IPS DF 6.9 (cell line): ENCODE results near the gene ZDHHC14.
"Not testable (repeated sequence)": the region's sequence is repeated elsewhere in the genome, so short reads cannot be mapped to it uniquely, and the experiment has no call there.

Experiments used
- DNase-seq: peaks from one replicate; pipeline ENCODE4 v3.0.0-alpha.2; 2013; ENCODE audit warnings: low read depth, low spot score
- H3K27ac ChIP-seq: one replicate; pipeline ENCODE4 v1.5.1; 2013; ENCODE audit warnings: low read length, control low read depth
- H3K27me3 ChIP-seq: 2 replicates; pipeline ENCODE4 v1.6.1; 2013; ENCODE audit warnings: mild to moderate bottlenecking, low read length; ENCODE audit not compliant: control insufficient read depth, insufficient read depth
- H3K36me3 ChIP-seq: 2 replicates; pipeline ENCODE4 v1.6.1; 2013; ENCODE audit warnings: low read length; ENCODE audit not compliant: control insufficient read depth, insufficient read depth
- H3K4me1 ChIP-seq: 2 replicates; pipeline ENCODE4 v1.6.1; 2013; ENCODE audit warnings: low read length; ENCODE audit not compliant: control insufficient read depth, insufficient read depth
- H3K4me3 ChIP-seq: 2 replicates; pipeline ENCODE4 v1.5.1; 2013; ENCODE audit warnings: mild to moderate bottlenecking, low read length
- H3K9me3 ChIP-seq: 2 replicates; pipeline ENCODE4 v1.6.1; 2013; ENCODE audit warnings: low read length, inconsistent platforms; ENCODE audit not compliant: control insufficient read depth, insufficient read depth
- WGBS: extraction: QIAGEN DNeasy Blood & Tissue Kit; methylation state at CpG from one replicate; pipeline ENCODE4 v1.1.7; 2013; ENCODE audit warnings: mixed read lengths, missing lambda C conversion rate; ENCODE audit not compliant: insufficient read length, insufficient coverage; 5-methylcytosine and 5-hydroxymethylcytosine counted together

Gene ZDHHC14

GRCh38 chr6:157586476-157587126, 205.6 kb downstream of the ZDHHC14 start:
- Histone ChIP-seq H3K27me3 (no peaks in the 10 kb centered on the region), H3K36me3 (no peaks in the 10 kb centered on the region), H3K27ac (no peak overlapping the region), H3K4me1 (no peaks in the 10 kb centered on the region), H3K9me3 (no peaks in the 10 kb centered on the region; the same call in 1 of the 2 replicates), H3K4me3 (no peak overlapping the region)
- whole genome bisulfite sequencing, result no CpG with 5 or more reads among the region's 8 CpGs
- DNase-seq, result no peak

DNA sequence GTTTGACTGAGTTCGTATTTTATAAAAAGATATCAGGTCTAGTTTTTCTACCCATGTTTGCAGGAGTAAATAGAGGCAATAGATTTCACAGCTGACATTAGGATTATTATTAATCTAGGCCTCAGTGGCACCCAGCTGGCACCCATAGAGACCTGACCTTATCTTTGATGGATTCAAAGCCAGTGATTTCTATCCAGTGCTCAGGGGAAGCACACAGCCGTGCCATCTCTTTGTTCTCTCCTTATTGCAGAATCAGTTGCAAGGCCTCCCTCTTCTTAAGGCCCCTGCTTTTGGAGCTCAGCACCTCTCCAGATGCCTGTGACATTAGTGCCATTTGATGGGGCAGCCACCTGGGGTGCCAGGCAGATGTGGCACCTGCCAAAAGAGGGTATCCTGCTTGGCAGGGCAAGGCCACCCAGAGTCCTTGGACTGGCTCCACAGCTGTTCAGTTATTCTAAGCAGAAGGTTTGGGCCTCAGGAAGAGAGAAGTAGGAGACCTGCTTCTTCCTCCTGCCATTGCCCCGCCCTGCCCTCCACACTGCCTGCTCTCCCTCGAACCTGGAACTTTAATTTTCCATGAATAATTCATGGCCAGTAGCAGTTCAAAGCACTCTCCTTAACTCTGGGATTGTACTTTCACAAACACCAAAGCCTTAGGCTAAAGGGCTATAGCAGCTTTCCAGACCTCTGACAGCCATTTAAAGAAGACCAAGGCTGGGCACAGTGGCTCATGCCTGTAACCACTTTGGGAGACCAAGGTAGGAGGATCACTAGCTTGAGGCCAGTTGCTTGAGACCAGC, 206.3 kb downstream of the ZDHHC14 start:
- WGBS, result no CpG with 5 or more reads among the region's 4 CpGs
- Histone ChIP-seq H3K27ac (no peak overlapping the region), H3K27me3 (no peaks in the 10 kb centered on the region; the same call in 1 of the 2 replicates), H3K4me3 (no peak overlapping the region), H3K4me1 (no peaks in the 10 kb centered on the region), H3K9me3 (no peaks in the 10 kb centered on the region; the same call in 1 of the 2 replicates), H3K36me3 (no peaks in the 10 kb centered on the region)
- no peak for DNase-seq

DNA sequence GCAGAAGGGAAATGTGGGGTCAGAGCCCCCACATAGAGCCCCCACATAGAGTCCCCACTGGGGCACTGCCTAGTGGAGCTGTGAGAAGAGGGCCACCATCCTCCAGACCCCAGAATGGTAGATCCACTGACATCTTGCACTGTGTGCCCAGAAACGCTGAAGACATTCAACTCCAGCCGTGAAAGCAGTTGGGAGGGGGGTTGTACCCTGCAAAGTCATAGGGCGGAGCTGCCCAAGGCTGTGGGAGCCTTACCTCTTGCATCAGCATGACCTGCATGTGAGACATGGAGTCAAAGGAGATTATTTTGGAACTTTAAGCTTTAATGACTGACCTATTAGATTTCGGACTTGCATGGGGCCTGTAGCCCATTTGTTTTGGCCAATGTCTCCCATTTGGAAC, 209.7 kb downstream of the ZDHHC14 start:
- H3K36me3 ChIP-seq, H3K4me3 ChIP-seq, H3K27me3 ChIP-seq, DNase-seq, H3K4me1 ChIP-seq, H3K27ac ChIP-seq, H3K9me3 ChIP-seq: not testable (repeated sequence)
- no CpG with 5 or more reads among the region's 4 CpGs for WGBS

DNA sequence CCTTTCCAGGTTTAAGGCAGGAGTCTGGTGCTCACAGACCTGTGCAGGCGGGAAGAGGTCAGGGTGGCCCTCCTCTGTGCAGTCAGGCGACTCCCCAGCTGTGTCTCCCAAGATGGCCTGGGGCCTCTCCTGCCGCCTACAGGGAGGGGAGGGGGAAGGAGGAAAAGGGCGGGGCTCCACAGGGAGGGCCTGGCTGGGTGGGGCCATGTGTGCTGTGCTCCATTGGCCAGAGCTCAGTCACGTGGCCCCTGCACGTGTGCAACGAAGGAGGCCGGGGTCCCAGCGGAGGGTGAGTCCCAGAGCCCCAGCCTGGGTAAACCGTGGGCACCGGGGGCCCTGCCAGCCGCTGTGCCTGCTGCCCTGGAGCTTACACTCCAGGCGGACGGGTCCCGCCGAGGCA, 211.6 kb downstream of the ZDHHC14 start:
- Histone ChIP-seq H3K4me3 (no peak overlapping the region), H3K36me3 (no peaks in the 10 kb centered on the region), H3K9me3 (no peaks in the 10 kb centered on the region; the same call in 1 of the 2 replicates), H3K27ac (no peak overlapping the region), H3K4me1 (no peaks in the 10 kb centered on the region; the same call in 1 of the 2 replicates), H3K27me3 (no peaks in the 10 kb centered on the region; the same call in 1 of the 2 replicates)
- DNase-seq, result no peak
- no CpG with 5 or more reads among the region's 16 CpGs for WGBS

DNA sequence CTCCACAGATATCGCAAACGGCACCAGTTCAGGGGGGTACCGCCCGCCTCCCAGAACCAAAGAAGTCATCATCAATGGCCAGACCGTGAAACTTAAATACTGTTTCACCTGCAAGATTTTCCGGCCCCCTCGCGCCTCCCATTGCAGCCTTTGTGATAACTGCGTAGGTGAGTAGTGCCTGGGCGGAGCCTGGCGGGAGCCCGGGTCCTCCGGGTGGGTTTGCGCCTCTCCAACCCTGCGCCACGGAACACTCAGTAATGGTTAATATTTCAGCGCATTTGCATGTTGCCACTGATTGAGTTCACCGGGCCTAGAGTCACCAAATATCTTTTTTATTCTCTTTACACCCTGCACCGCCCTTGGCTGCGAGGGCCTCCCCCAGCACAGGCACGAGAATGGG, 212.0 kb downstream of the ZDHHC14 start:
- no CpG with 5 or more reads among the region's 21 CpGs for WGBS
- H3K27ac ChIP-seq, result no peak overlapping the region
- H3K27me3 ChIP-seq, result no peaks in the 10 kb centered on the region; the same call in 1 of the 2 replicates
- DNase-seq, result no peak
- peaks cover 2% of the 10 kb centered on the region; the same call in 1 of the 2 replicates for H3K4me1 ChIP-seq
- H3K9me3 ChIP-seq, result no peaks in the 10 kb centered on the region; the same call in 1 of the 2 replicates
- no peak overlapping the region for H3K4me3 ChIP-seq
- no peaks in the 10 kb centered on the region for H3K36me3 ChIP-seq

DNA sequence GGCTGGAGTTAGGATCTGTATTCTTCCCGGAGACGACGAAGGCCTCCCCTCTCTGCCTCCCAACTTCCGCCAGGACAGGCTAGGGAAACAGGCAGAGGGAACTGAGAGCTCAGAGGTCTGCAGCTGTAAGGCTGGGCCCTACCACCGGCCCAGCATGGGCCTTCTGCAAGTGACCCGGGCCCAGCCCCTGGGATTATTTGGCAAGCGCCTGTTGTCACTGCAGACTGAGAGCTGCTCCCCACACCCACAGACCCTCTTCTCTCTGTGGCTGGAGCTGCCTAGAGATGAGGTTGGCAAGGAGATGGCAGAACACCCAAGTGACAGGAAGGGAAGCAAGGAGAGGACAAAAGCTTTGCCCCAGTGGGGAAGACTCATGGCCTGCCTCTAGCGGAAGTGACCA, 212.6 kb downstream of the ZDHHC14 start:
- Histone ChIP-seq H3K27me3 (no peaks in the 10 kb centered on the region; the same call in 1 of the 2 replicates), H3K9me3 (no peaks in the 10 kb centered on the region; the same call in 1 of the 2 replicates), H3K4me1 (peaks cover 2% of the 10 kb centered on the region; the same call in 1 of the 2 replicates), H3K4me3 (no peak overlapping the region), H3K27ac (no peak overlapping the region), H3K36me3 (no peaks in the 10 kb centered on the region)
- WGBS, result no CpG with 5 or more reads among the region's 8 CpGs
- DNase-seq, result no peak

DNA sequence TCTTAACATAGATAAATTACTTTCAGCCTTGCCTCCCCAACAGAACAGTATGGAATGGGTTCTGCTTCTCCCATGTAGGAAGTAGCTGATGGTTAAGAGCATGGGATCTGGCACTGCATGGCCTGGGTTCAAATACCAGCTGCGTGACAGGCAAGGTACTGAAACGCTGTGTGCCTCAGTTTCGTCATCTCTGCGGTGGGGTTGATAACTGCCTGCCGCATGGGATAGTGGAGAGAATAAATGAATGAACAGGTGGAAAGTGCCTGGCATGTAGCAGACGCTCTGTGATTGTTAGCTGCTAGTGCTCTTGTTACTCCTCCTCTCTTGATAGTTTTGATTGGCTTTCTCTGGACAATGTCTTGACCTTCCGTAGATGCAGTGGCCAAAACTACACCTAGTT, 213.3 kb downstream of the ZDHHC14 start:
- Histone ChIP-seq H3K36me3 (no peaks in the 10 kb centered on the region), H3K27ac (no peak overlapping the region), H3K4me1 (peaks cover 2% of the 10 kb centered on the region; the same call in 1 of the 2 replicates), H3K4me3 (no peak overlapping the region), H3K27me3 (no peaks in the 10 kb centered on the region; the same call in 1 of the 2 replicates), H3K9me3 (no peaks in the 10 kb centered on the region; the same call in 1 of the 2 replicates)
- DNase-seq, result no peak
- no CpG with 5 or more reads among the region's 7 CpGs for WGBS

GRCh38 chr6:157595768-157596167, 214.8 kb downstream of the ZDHHC14 start:
- H3K27ac ChIP-seq, result no peak overlapping the region
- H3K9me3 ChIP-seq, result no peaks in the 10 kb centered on the region
- no peaks in the 10 kb centered on the region for H3K36me3 ChIP-seq
- peaks cover 2% of the 10 kb centered on the region; the same call in 1 of the 2 replicates for H3K4me1 ChIP-seq
- no CpG with 5 or more reads among the region's 8 CpGs for WGBS
- H3K4me3 ChIP-seq, result no peak overlapping the region
- no peak for DNase-seq
- H3K27me3 ChIP-seq, result no peaks in the 10 kb centered on the region; the same call in 1 of the 2 replicates

DNA sequence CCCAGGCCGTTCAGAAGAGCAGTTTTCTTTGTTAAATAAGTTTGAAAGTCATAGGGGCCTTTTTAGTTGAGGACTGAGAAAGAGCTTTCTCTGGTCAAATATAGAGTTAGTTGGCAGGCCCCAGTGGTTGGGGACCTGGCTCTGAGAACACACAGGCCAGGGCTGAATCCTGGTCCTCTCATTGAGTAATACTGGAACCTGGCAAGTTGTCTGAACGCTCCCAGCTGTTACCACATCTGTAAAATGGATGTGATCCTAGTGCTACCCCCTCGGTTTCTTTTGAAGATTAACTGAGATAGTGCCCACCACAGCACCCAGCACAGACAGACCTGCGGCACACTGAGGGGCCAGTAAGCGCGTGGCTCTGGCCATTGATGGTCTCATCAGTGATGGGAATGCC, 215.5 kb downstream of the ZDHHC14 start:
- no peaks in the 10 kb centered on the region for H3K36me3 ChIP-seq
- no peaks in the 10 kb centered on the region for H3K9me3 ChIP-seq
- peaks cover 2% of the 10 kb centered on the region; the same call in 1 of the 2 replicates for H3K4me1 ChIP-seq
- no peak overlapping the region for H3K27ac ChIP-seq
- no peak for DNase-seq
- H3K4me3 ChIP-seq, result no peak overlapping the region
- no peaks in the 10 kb centered on the region; the same call in 1 of the 2 replicates for H3K27me3 ChIP-seq
- no CpG with 5 or more reads among the region's 6 CpGs for WGBS

DNA sequence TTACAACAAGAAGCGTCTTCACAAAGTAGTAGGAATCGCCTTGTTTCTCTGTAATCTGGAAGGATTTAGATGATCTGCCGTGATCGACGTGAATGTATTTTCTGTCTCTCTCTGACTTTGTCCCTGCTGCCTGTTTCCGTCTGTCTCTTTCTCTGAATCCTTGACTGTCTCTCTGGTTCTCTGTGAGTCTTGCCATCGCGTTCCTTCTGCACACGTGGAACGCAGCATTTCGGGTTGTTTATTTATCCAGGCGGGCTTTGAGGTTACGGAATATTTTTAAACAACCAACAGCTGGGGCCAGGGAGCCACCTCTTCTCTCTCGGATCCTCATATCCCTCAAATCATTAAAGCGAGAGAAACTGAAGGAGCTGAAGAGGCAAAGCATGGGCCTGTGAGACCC, 215.9 kb downstream of the ZDHHC14 start:
- no CpG with 5 or more reads among the region's 15 CpGs for WGBS
- H3K27ac ChIP-seq, result no peak overlapping the region
- no peaks in the 10 kb centered on the region; the same call in 1 of the 2 replicates for H3K27me3 ChIP-seq
- no peak for DNase-seq
- H3K9me3 ChIP-seq, result no peaks in the 10 kb centered on the region
- no peak overlapping the region for H3K4me3 ChIP-seq
- no peaks in the 10 kb centered on the region for H3K36me3 ChIP-seq
- H3K4me1 ChIP-seq, result peaks cover 2% of the 10 kb centered on the region; the same call in 1 of the 2 replicates
